Ovary (tissue), 9 donors: ENCODE measurements around the gene CFAP97D2. TPM values are rescaled to one million over a fixed set of nuclear protein-coding genes. Genes with fewer than 3 reads are reported as not detected.

Experiments used
- DNase-seq, 5 donors: peaks; one replicate each; pipeline ENCODE4 v3.0.0-alpha.2; 2019 to 2020
- H3K27ac ChIP-seq, 2 donors: fragments of 200-600 bp; one replicate each; pipeline versions ENCODE4 v1.5.1 to v1.8.0; 2019 to 2022
- H3K27me3 ChIP-seq: fragments of 200-600 bp; one replicate; pipeline ENCODE4 v1.8.0; 2022
- H3K36me3 ChIP-seq: fragments of 200-600 bp; sonication (generic); one replicate; pipeline ENCODE4 v1.5.1; 2019
- H3K4me1 ChIP-seq: one replicate; pipeline ENCODE4 v1.8.1; 2013; ENCODE audit warnings: mild to moderate bottlenecking, moderate library complexity; ENCODE audit not compliant: insufficient read depth
- H3K4me3 ChIP-seq: fragments of 200-600 bp; sonication (generic); one replicate; pipeline ENCODE4 v1.5.1; 2017
- H3K9me3 ChIP-seq, 2 donors: fragments of 200-600 bp in 1 of 2; sonication (generic) in 1 of 2; one replicate each; pipeline versions ENCODE4 v1.5.1 to v1.8.1; 2013 to 2019; ENCODE audit warnings: mild to moderate bottlenecking in 1 of 2, moderate library complexity in 1 of 2
- EP300 ChIP-seq: sonication (generic); formaldehyde crosslinking; IDR thresholded peaks from one replicate; pipeline ENCODE4 v1.6.1; 2017; ENCODE audit warnings: antibody characterized with exemption
- POLR2A ChIP-seq: fragments of 450-650 bp; IDR thresholded peaks from one replicate; pipeline ENCODE4 v1.6.1; 2017; ENCODE audit warnings: antibody characterized with exemption, mild to moderate bottlenecking, moderate library complexity
- WGBS, 3 donors: extraction: QIAGEN DNeasy Blood & Tissue Kit in 1 of 3; methylation state at CpG; one replicate each; pipeline versions ENCODE4 v1.1.5 to v1.1.7; 2013 to 2017; 5-methylcytosine and 5-hydroxymethylcytosine counted together
- intact Hi-C, 4 donors: fragments of 100-400 bp; cut with DNase I; formaldehyde crosslinking; loops; one replicate each; pipeline versions ENCODE4 v1.11.0 to v1.15.1; 2022 to 2023
- polyA plus RNA-seq, 2 donors: library from polyadenylated mRNA; stranded (reverse); fragments of 200-250 nt in 1 of 2; fragments of 350-450 nt in 1 of 2; fragmentation: Illumina TruSeq in 1 of 2; extraction: RNeasy Lipid Tissue Mini Kit (QIAGEN cat#74804) in 1 of 2; gene quantifications; one replicate each; pipeline ENCODE4 v1.2.3, GENCODE V29; 2013 to 2014
- total RNA-seq, 7 donors: library from RNA; depleted of rRNA in 2 of 7; stranded (reverse); fragments of >200 nt in 2 of 7; fragmentation: NEBNext Ultra II Directional in 3 of 7; extraction: Animal tissue kit (Norgen Biotek cat#: 25700) in 3 of 7; gene quantifications; one replicate each; pipeline versions ENCODE4 v1.1.0 to v1.2.4, GENCODE V29; 2016 to 2023
- TF ChIP-seq, protein P1 (sequence below), 3 donors: fragments of 450-650 bp in 2 of 3; fragments of 200-600 bp in 1 of 3; IDR thresholded peaks; one replicate each; pipeline versions ENCODE4 v1.5.1 to v1.8.0; 2016 to 2022; ENCODE audit warnings: antibody characterized with exemption in 3 of 3, mild to moderate bottlenecking in 1 of 3
- donor health status: DM: no; HTN: no; CAD: no; lungs with moderate emphysema.
- donor health status: DM: no; HTN: no; CAD: no.
- donor health status: Bipolar disorder and iron deficiency.
- donor health status: DM: yes; HTN: yes; CAD: no.
- donor health status: DM: no; HTN: no; CAD: no.
- donor health status: DM: yes; HTN: yes; CAD: no.

CFAP97D2 gene
- total and polyA plus RNA-seq, 9 donors: 0.28 to 5.2 (median 3.1) TPM; not detected in 6

DNA sequence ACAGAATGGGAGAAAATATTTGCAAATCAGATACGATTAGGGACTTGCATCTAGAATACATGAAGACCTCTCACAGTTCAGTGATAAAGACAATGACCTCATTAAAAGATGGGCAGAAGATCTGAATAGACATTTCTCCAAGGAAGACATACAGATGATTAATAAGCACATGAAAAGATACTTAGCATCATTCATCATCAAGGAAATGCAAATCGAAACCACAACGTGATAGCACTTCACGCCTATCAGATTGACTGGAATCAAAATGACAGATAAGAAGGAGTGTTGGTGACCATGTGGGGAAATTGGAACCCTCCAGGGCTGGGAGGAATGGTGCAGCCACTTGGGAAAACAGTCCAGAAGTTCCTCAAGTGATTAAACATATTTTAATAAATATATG lies 25.8 kb downstream of the CFAP97D2 start:
- TF ChIP-seq, protein P1, sequence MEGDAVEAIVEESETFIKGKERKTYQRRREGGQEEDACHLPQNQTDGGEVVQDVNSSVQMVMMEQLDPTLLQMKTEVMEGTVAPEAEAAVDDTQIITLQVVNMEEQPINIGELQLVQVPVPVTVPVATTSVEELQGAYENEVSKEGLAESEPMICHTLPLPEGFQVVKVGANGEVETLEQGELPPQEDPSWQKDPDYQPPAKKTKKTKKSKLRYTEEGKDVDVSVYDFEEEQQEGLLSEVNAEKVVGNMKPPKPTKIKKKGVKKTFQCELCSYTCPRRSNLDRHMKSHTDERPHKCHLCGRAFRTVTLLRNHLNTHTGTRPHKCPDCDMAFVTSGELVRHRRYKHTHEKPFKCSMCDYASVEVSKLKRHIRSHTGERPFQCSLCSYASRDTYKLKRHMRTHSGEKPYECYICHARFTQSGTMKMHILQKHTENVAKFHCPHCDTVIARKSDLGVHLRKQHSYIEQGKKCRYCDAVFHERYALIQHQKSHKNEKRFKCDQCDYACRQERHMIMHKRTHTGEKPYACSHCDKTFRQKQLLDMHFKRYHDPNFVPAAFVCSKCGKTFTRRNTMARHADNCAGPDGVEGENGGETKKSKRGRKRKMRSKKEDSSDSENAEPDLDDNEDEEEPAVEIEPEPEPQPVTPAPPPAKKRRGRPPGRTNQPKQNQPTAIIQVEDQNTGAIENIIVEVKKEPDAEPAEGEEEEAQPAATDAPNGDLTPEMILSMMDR (IDR thresholded peaks at IDR 0.05): no peak
- no peak for TF ChIP-seq EP300
- no peak for TF ChIP-seq POLR2A
- no peaks in the 10 kb centered on the region for H3K36me3 ChIP-seq
- peaks cover 2% of the 10 kb centered on the region for H3K4me1 ChIP-seq
- H3K27ac ChIP-seq: no peak overlapping the region
- H3K27me3 ChIP-seq: no peaks in the 10 kb centered on the region
- no peak overlapping the region for H3K4me3 ChIP-seq
- 72 to 85% (median 76%) methylated on average over 4 of the region's 4 CpGs for WGBS, 3 donors
- intact Hi-C loops: no loop called here
- DNase-seq: no peak
- no peaks in the 10 kb centered on the region for H3K9me3 ChIP-seq

DNA sequence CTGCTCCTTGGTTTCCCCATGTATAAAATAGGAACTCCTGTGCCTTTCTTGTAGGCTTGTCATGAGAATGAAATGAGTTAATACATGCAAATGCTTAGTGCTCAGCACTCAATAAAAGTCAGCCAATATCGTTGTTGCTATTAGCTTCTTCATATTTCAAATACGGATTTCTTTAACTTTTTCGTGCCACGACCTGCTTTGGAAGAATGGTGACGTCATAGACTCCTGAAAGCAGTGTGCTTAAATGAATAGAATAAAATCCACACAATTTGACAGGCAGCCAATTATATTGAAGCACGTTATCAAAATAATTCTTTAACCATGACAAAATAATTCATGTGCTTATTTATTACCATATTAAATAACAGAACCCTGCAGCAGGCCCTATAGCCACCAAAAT lies 29.1 kb downstream of the CFAP97D2 start:
- H3K27me3 ChIP-seq: no peaks in the 10 kb centered on the region
- no peaks in the 10 kb centered on the region for H3K36me3 ChIP-seq
- no peaks in the 10 kb centered on the region for H3K9me3 ChIP-seq
- no peak for TF ChIP-seq EP300
- no peaks in the 10 kb centered on the region for H3K4me1 ChIP-seq
- no peak overlapping the region for H3K27ac ChIP-seq
- intact Hi-C loops: no loop called here
- no peak overlapping the region for H3K4me3 ChIP-seq
- DNase-seq: no peak
- 60 to 75% (median 72%) methylated on average over 6 of the region's 6 CpGs for WGBS, 3 donors

- WGBS, 3 donors: 72 to 79% (median 73%) methylated on average over 26 of the region's 26 CpGs
- intact Hi-C loops: no loop called here
- Histone ChIP-seq H3K4me3 (no peak overlapping the region), H3K9me3 (no peaks in the 10 kb centered on the region), H3K36me3 (no peaks in the 10 kb centered on the region), H3K4me1 (no peaks in the 10 kb centered on the region), H3K27me3 (no peaks in the 10 kb centered on the region), H3K27ac (no peak overlapping the region)
- no peak for DNase-seq
- no peak for TF ChIP-seq POLR2A
- TF ChIP-seq, protein P1 (IDR thresholded peaks at IDR 0.05): no peak
- no peak for TF ChIP-seq EP300
These were observed 32.5 kb downstream of the CFAP97D2 start for GRCh38 chr13:114211446-114212157.

- Histone ChIP-seq H3K36me3 (no peaks in the 10 kb centered on the region), H3K4me3 (no peak overlapping the region), H3K4me1 (no peaks in the 10 kb centered on the region), H3K27me3 (no peaks in the 10 kb centered on the region), H3K9me3 (no peaks in the 10 kb centered on the region), H3K27ac (no peak overlapping the region)
- intact Hi-C loops: no loop called here
- TF ChIP-seq POLR2A (no peak), EP300 (no peak)
- TF ChIP-seq, protein P1 (IDR thresholded peaks at IDR 0.05): no peak
- DNase-seq: no peak
- WGBS, 3 donors: 68 to 77% (median 75%) methylated on average over 6 of the region's 6 CpGs
These were observed 33.1 kb downstream of the CFAP97D2 start for GRCh38 chr13:114212158-114212495.

DNA sequence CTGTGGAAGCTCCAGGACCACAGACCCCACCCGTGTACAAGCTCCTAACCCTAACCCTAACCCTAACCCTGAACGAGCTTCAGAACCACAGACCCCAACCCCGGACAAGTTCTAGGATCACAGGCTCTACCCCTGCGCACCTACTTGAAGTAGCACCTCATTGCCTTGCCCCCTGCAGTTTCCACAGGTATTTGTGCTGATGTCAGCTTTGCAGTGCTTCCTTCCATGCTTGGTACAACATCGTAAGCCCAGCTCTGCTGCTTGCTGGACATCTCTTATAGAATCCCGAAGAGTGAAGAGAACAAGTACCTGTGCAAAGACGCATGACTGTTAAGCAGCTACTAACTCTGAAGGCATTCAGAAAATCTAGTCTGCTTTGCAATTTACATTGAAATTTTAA lies 34.9 kb downstream of the CFAP97D2 start:
- no peak overlapping the region for H3K4me3 ChIP-seq
- no peak overlapping the region for H3K27ac ChIP-seq
- DNase-seq: no peak
- TF ChIP-seq POLR2A: no peak
- TF ChIP-seq, protein P1 (IDR thresholded peaks at IDR 0.05): no peak
- TF ChIP-seq EP300: no peak
- intact Hi-C loops: no loop called here
- H3K9me3 ChIP-seq: no peaks in the 10 kb centered on the region
- H3K4me1 ChIP-seq: no peaks in the 10 kb centered on the region
- H3K27me3 ChIP-seq: no peaks in the 10 kb centered on the region
- 88 to 92% (median 92%) methylated on average over 7 of the region's 7 CpGs for whole genome bisulfite sequencing, 3 donors
- H3K36me3 ChIP-seq: no peaks in the 10 kb centered on the region
